Transverse colon (tissue), 4 donors: ENCODE results near the gene HS3ST1. TPM values are rescaled to one million over a fixed set of nuclear protein-coding genes. Genes with fewer than 3 reads are reported as not detected.

ENCODE experiments used
- DNase-seq: peaks from one replicate; pipeline ENCODE4 v3.0.0-alpha.2; 2019
- H3K27ac ChIP-seq, 4 donors: fragments of 200-600 bp; sonication (generic); 2 replicates each; pipeline ENCODE4 v1.5.1; 2016 to 2018; ENCODE audit warnings: inconsistent platforms in 4 of 4
- H3K27me3 ChIP-seq: fragments of 200-600 bp; sonication (generic); 2 replicates; pipeline ENCODE4 v1.5.1; 2017; ENCODE audit warnings: inconsistent platforms
- H3K36me3 ChIP-seq, 4 donors: fragments of 200-600 bp; sonication (generic); 2 replicates each; pipeline ENCODE4 v1.5.1; 2017 to 2019; ENCODE audit warnings: inconsistent platforms in 4 of 4
- H3K4me1 ChIP-seq, 4 donors: fragments of 200-600 bp; sonication (generic); 2 replicates each; pipeline ENCODE4 v1.5.1; 2017 to 2020; ENCODE audit warnings: inconsistent platforms in 4 of 4
- H3K4me3 ChIP-seq, 4 donors: fragments of 200-600 bp; sonication (generic); 1 replicate in 1 of 4; 2 replicates in 3 of 4; pipeline versions ENCODE4 v1.5.1 to v1.6.1; 2017 to 2019; ENCODE audit warnings: inconsistent platforms in 4 of 4
- H3K9me3 ChIP-seq, 2 donors: fragments of 200-600 bp; sonication (generic); 2 replicates each; pipeline ENCODE4 v1.5.1; 2017 to 2019; ENCODE audit warnings: inconsistent platforms in 2 of 2
- EP300 ChIP-seq: sonication (generic); formaldehyde crosslinking; IDR thresholded peaks from one replicate; pipeline ENCODE4 v1.6.1; 2017; ENCODE audit warnings: antibody characterized with exemption, low read depth
- POLR2A ChIP-seq: fragments of 450-650 bp; IDR thresholded peaks from one replicate; pipeline ENCODE4 v1.6.1; 2016; ENCODE audit warnings: antibody characterized with exemption, mild to moderate bottlenecking, moderate library complexity
- POLR2AphosphoS5 ChIP-seq, 3 donors: sonication (generic); formaldehyde crosslinking; IDR thresholded peaks; one replicate each; pipeline ENCODE4 v1.6.1; 2016; ENCODE audit warnings: antibody characterized with exemption in 3 of 3
- WGBS, 2 donors: methylation state at CpG; one replicate each; pipeline ENCODE4 v1.1.5; 2018; ENCODE audit warnings: low coverage in 1 of 2; 5-methylcytosine and 5-hydroxymethylcytosine counted together
- in situ Hi-C, 4 donors: fragments of 200-750 bp; cut with MboI; loops; one replicate each; pipeline versions ENCODE4 v1.15.0 to v1.15.1; 2017; ENCODE audit warnings: low sequenced_read_pairs in 3 of 4, low pct_ligation_motif_present in 1 of 4, low pct_unique_long_range_greater_than_20kb in 1 of 4
- intact Hi-C: fragments of 100-400 bp; cut with DNase I; formaldehyde crosslinking; loops from one replicate; pipeline ENCODE4 v1.15.1; 2023; ENCODE audit warnings: low total_unique reads
- total RNA-seq, 4 donors: library from RNA; depleted of rRNA; stranded (reverse); fragments of >200 nt; gene quantifications; one replicate each; pipeline ENCODE4 v1.1.0, GENCODE V29; 2016
- TF ChIP-seq, protein P1 (sequence below), 5 experiments: fragments of 200-600 bp in 3 of 5; fragments of 450-650 bp in 2 of 5; sonication (generic) in 3 of 5; IDR thresholded peaks; 1 replicate in 2 of 5; 2 replicates in 3 of 5; pipeline ENCODE4 v1.5.1; 2016 to 2017; ENCODE audit warnings: antibody characterized with exemption in 5 of 5, inconsistent platforms in 3 of 5, mild to moderate bottlenecking in 2 of 5, moderate library complexity in 1 of 5

Gene HS3ST1
- total RNA-seq, 4 donors from 2014 or later = 3.2 to 4.9 TPM; not detected in 2

DNA sequence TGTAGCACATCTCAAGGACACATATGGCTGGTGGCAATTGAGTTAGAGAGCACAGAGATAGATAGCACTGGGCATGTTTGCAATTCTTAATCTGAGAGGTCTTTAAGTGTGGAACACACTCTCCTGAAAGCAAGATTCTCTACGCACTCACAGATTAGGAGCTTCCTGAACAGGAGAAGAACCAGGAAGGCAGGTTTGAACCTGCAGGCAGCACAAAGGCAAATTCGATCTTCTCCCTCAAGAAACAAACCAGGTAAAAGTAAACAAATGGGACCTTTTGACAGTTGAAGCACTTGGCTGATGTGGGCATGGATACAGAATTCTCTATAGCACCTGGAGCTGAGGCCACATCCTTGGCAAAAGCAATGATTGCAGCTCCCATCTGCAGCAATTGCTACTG lies 24.3 kb downstream of the HS3ST1 start:
- no peak for TF ChIP-seq EP300
- TF ChIP-seq, protein P1, sequence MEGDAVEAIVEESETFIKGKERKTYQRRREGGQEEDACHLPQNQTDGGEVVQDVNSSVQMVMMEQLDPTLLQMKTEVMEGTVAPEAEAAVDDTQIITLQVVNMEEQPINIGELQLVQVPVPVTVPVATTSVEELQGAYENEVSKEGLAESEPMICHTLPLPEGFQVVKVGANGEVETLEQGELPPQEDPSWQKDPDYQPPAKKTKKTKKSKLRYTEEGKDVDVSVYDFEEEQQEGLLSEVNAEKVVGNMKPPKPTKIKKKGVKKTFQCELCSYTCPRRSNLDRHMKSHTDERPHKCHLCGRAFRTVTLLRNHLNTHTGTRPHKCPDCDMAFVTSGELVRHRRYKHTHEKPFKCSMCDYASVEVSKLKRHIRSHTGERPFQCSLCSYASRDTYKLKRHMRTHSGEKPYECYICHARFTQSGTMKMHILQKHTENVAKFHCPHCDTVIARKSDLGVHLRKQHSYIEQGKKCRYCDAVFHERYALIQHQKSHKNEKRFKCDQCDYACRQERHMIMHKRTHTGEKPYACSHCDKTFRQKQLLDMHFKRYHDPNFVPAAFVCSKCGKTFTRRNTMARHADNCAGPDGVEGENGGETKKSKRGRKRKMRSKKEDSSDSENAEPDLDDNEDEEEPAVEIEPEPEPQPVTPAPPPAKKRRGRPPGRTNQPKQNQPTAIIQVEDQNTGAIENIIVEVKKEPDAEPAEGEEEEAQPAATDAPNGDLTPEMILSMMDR (IDR thresholded peaks at IDR 0.05) = no peak
- TF ChIP-seq POLR2A = no peak
- no peak for TF ChIP-seq POLR2AphosphoS5 (IDR thresholded peaks at IDR 0.05)
- Histone ChIP-seq H3K9me3 (no peaks in the 10 kb centered on the region), H3K4me1 (no peaks in the 10 kb centered on the region), H3K27me3 (no peaks in the 10 kb centered on the region), H3K36me3 (no peaks in the 10 kb centered on the region), H3K27ac (no peak overlapping the region), H3K4me3 (no peak overlapping the region)
- intact Hi-C loops = no loop called here
- in situ Hi-C loops = loop anchor here in 3 of 4 donors (25.0 kb wide), 5 partner anchors 233 to 842 kb away; no protein-coding TSS in a partner anchor
- no peak for DNase-seq
- WGBS, 2 donors = 60 to 78% methylated on average over 1 to 2 of the region's 2 CpGs

DNA sequence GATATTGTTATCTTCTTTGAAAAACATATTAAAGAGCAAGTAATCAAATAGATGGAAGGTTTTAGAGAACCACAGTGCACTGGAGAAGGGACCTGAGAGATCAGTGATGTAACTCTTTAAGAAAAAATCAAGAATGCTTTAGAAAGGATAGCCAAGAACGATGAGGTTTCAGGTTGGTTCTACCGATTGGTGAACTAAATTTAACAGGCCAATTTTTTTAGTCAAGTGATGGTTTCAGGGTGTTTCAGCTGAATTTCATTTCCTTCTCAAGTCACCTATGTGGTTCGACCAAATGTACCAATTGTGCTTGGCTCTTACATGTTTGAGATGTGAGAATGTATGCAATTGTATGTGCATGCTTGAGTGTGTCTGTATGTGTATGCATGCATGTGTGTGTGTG lies 26.5 kb downstream of the HS3ST1 start:
- in situ Hi-C loops (loop anchor here in 3 of 4 donors (25.0 kb wide), 5 partner anchors 235 to 840 kb away; no protein-coding TSS in a partner anchor), intact Hi-C loops (no loop called here)
- Histone ChIP-seq H3K27ac (no peak overlapping the region), H3K36me3 (no peaks in the 10 kb centered on the region), H3K4me1 (no peaks in the 10 kb centered on the region), H3K27me3 (no peaks in the 10 kb centered on the region), H3K4me3 (no peak overlapping the region), H3K9me3 (no peaks in the 10 kb centered on the region)
- no peak for DNase-seq
- TF ChIP-seq, protein P1 (IDR thresholded peaks at IDR 0.05) = no peak
- TF ChIP-seq POLR2A (no peak), POLR2AphosphoS5 (IDR thresholded peaks at IDR 0.05) (no peak), EP300 (no peak)
- WGBS, 2 donors = 85 to 88% methylated on average over 3 of the region's 3 CpGs

DNA sequence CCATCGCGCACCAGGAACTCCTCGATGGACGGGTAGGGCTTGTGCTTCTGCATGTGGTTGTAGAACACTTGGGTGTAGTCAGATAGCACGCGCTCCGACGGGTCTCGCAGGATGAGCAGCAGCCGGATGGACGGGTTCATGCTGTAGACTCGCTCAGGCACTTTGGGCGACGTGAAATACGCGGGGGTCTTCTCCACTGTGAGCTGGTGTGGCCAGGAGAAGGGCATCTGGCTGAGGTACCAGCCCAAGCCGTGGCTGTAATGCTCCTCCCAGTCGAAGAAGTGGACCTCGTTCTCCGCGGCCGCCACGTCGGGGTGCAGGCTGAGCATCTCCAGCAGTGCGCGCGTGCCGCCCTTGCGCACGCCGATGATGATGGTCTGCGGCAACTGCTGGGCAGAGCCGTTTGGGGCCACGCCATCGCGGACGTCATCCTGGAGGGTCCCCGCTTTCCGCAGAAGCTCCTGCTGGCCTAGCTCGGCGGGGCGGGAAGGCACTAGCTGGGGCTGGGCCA lies 29.2 kb downstream of the HS3ST1 start:
- Histone ChIP-seq H3K27ac (no peak overlapping the region), H3K36me3 (no peaks in the 10 kb centered on the region), H3K4me3 (no peak overlapping the region), H3K9me3 (no peaks in the 10 kb centered on the region), H3K4me1 (no peaks in the 10 kb centered on the region), H3K27me3 (no peaks in the 10 kb centered on the region)
- in situ Hi-C loops = no loop called here
- TF ChIP-seq, protein P1 (IDR thresholded peaks at IDR 0.05) = no peak
- TF ChIP-seq EP300 = no peak
- no peak for TF ChIP-seq POLR2A
- no peak for DNase-seq
- WGBS, 2 donors = 98 to 100% methylated on average over 1 to 42 of the region's 42 CpGs
- intact Hi-C loops = no loop called here

DNA sequence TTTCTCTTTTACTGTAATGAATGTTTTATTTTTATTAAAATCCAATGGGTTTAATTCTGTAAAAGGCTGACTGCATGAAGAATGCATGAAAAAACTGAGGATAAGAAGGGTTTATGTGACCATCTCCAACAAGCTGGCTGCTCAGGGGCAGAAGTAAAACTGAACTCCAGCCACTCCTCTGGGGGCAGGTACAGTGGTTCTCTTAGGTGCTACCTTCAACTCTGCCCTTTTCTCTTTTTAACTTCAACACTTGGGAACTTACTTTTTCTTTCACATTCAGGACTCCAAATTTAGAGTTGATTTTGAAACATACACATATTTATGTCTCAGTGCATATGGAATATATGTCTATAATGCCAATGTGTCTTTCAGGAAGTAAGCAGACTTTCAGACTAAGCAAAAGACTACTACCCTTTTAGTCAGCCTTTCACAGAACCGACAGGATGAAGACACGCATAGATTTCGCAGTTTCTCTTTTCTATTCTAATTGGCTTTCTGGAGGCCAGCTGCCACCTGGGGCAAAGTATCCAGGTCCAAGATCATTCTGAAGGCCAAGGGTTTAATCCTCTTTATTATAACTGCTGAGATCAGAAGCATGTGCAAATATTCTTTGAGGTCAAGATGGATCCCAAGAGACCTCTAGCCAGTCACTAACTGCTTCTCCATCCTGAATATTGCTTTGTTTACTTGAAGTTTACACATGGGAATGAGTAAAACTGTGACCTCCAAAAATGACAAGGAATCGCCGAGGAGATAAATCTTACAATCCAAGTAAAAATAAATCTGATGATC lies 30.7 kb downstream of the HS3ST1 start:
- H3K27me3 ChIP-seq = no peaks in the 10 kb centered on the region
- H3K4me3 ChIP-seq = no peak overlapping the region
- H3K4me1 ChIP-seq = no peaks in the 10 kb centered on the region
- no peak for DNase-seq
- no peaks in the 10 kb centered on the region for H3K36me3 ChIP-seq
- in situ Hi-C loops = no loop called here
- intact Hi-C loops = no loop called here
- TF ChIP-seq, protein P1 (IDR thresholded peaks at IDR 0.05) = no peak
- no peak for TF ChIP-seq POLR2A
- no peak for TF ChIP-seq EP300
- no peak for TF ChIP-seq POLR2AphosphoS5 (IDR thresholded peaks at IDR 0.05)
- WGBS, 2 donors = 70 to 80% methylated on average over 5 of the region's 5 CpGs
- H3K27ac ChIP-seq = no peak overlapping the region
- H3K9me3 ChIP-seq = no peaks in the 10 kb centered on the region
